Body of pancreas (tissue), 4 donors: ENCODE data around the gene DHRS12. TPM values are rescaled to one million over a fixed set of nuclear protein-coding genes. Genes with fewer than 3 reads are reported as not detected.

Source experiments
- ATAC-seq: fragments of 150-250 bp; one replicate; pipeline ENCODE4 v1.9.1; 2016
- DNase-seq, 4 donors: peaks; one replicate each; pipeline ENCODE4 v3.0.0-alpha.2; 2019
- H3K27ac ChIP-seq, 4 donors: fragments of 200-600 bp; sonication (generic); 1 replicate in 3 of 4; 2 replicates in 1 of 4; pipeline versions ENCODE4 v1.5.1 to v1.6.1; 2016 to 2019; ENCODE audit warnings: mild to moderate bottlenecking in 1 of 4, mixed read lengths in 1 of 4, moderate library complexity in 1 of 4
- H3K27me3 ChIP-seq, 2 donors: fragments of 200-600 bp; sonication (generic); one replicate each; pipeline ENCODE4 v1.6.0; 2016; ENCODE audit warnings: mild to moderate bottlenecking in 1 of 2
- H3K36me3 ChIP-seq, 2 donors: fragments of 200-600 bp; sonication (generic); replicated peaks in 1 of 2; 2 replicates each; pipeline ENCODE4 v1.5.1; 2016; ENCODE audit warnings: low read depth in 2 of 2; ENCODE audit not compliant: insufficient read depth in 1 of 2
- H3K4me1 ChIP-seq: fragments of 200-600 bp; sonication (generic); one replicate; pipeline ENCODE4 v1.6.0; 2016
- H3K4me3 ChIP-seq, 2 donors: fragments of 200-600 bp; sonication (generic); 1 replicate in 1 of 2; 2 replicates in 1 of 2; pipeline ENCODE4 v1.5.1; 2016 to 2019
- H3K9me3 ChIP-seq, 3 donors: fragments of 200-600 bp; sonication (generic); 1 replicate in 2 of 3; 2 replicates in 1 of 3; pipeline ENCODE4 v1.5.1; 2016
- CTCF ChIP-seq, 7 experiments: fragments of 450-650 bp in 4 of 7; fragments of 200-600 bp in 3 of 7; sonication (generic) in 3 of 7; IDR thresholded peaks; one replicate each; pipeline ENCODE4 v1.5.1; 2016 to 2019; ENCODE audit warnings: antibody characterized with exemption in 7 of 7
- POLR2A ChIP-seq, 3 donors: fragments of 450-650 bp; IDR thresholded peaks; one replicate each; pipeline ENCODE4 v1.6.1; 2016; ENCODE audit warnings: antibody characterized with exemption in 3 of 3, mild to moderate bottlenecking in 2 of 3
- WGBS, 2 donors: methylation state at CpG; one replicate each; pipeline ENCODE4 v1.1.5; 2017; 5-methylcytosine and 5-hydroxymethylcytosine counted together
- intact Hi-C: fragments of 100-400 bp; cut with DNase I; formaldehyde crosslinking; loops from one replicate; pipeline ENCODE4 v1.15.1; 2023
- total RNA-seq, 2 donors: library from RNA; depleted of rRNA; stranded (reverse); fragments of >200 nt; gene quantifications; one replicate each; pipeline ENCODE4 v1.1.0, GENCODE V29; 2016

Gene DHRS12
- total RNA-seq, 2 donors from 2014 or later: 4.0 to 38.7 TPM

- TF ChIP-seq CTCF (IDR thresholded peaks at IDR 0.05) (no peak), POLR2A (IDR thresholded peaks at IDR 0.05) (no peak)
- intact Hi-C loops: no loop called here
- H3K9me3 ChIP-seq: no peaks in the 10 kb centered on the region
- H3K4me3 ChIP-seq: no peak overlapping the region
- WGBS, 2 donors: 92 to 100% methylated on average over 1 to 11 of the region's 11 CpGs
- H3K27me3 ChIP-seq: no peaks in the 10 kb centered on the region
- no peaks in the 10 kb centered on the region for H3K36me3 ChIP-seq
- ATAC-seq (no peak), DNase-seq (no peak)
- H3K27ac ChIP-seq: peak overlapping the region; percentile 42 to 98 (median 94)
- H3K4me1 ChIP-seq: peaks cover 72% of the 10 kb centered on the region
Observed at GRCh38 chr13:51773515-51773914, 30.4 kb downstream of the DHRS12 start.

GRCh38 chr13:51772781-51773180 is 31.2 kb downstream of the DHRS12 start:
- no peak for ATAC-seq
- H3K4me3 ChIP-seq: no peak overlapping the region
- no peaks in the 10 kb centered on the region for H3K36me3 ChIP-seq
- intact Hi-C loops: no loop called here
- peak overlapping the region; percentile 90 to 98 (median 97) for H3K27ac ChIP-seq
- no peak for TF ChIP-seq POLR2A (IDR thresholded peaks at IDR 0.05)
- no peak for TF ChIP-seq CTCF (IDR thresholded peaks at IDR 0.05)
- 72 to 81% methylated on average over 6 of the region's 6 CpGs for WGBS, 2 donors
- H3K9me3 ChIP-seq: no peaks in the 10 kb centered on the region
- peaks cover 71% of the 10 kb centered on the region for H3K4me1 ChIP-seq
- DNase-seq: no peak
- no peaks in the 10 kb centered on the region for H3K27me3 ChIP-seq

- H3K9me3 ChIP-seq: no peaks in the 10 kb centered on the region
- TF ChIP-seq CTCF (IDR thresholded peaks at IDR 0.05): no peak
- TF ChIP-seq POLR2A (IDR thresholded peaks at IDR 0.05): no peak
- no peaks in the 10 kb centered on the region for H3K36me3 ChIP-seq
- H3K4me3 ChIP-seq: no peak overlapping the region
- H3K27me3 ChIP-seq: no peaks in the 10 kb centered on the region
- no peak for ATAC-seq
- DNase-seq: no peak
- WGBS, 2 donors: 47 to 67% methylated on average over 9 of the region's 9 CpGs
- peak overlapping the region; percentile 90 to 98 (median 97) for H3K27ac ChIP-seq
- intact Hi-C loops: no loop called here
- peaks cover 69% of the 10 kb centered on the region for H3K4me1 ChIP-seq
Observed at GRCh38 chr13:51772105-51772455, 31.9 kb downstream of the DHRS12 start.

- peak overlapping the region; percentile 90 to 98 (median 97) for H3K27ac ChIP-seq
- WGBS, 2 donors: 25 to 37% methylated on average over 11 to 17 of the region's 17 CpGs
- no peaks in the 10 kb centered on the region for H3K36me3 ChIP-seq
- no peaks in the 10 kb centered on the region for H3K27me3 ChIP-seq
- DNase-seq: peak; percentile 90 to 94 (median 92)
- H3K4me1 ChIP-seq: peaks cover 66% of the 10 kb centered on the region
- no peaks in the 10 kb centered on the region for H3K9me3 ChIP-seq
- H3K4me3 ChIP-seq: no peak overlapping the region
- TF ChIP-seq POLR2A (IDR thresholded peaks at IDR 0.05) (peak; percentile 4 to 74 (median 71)), CTCF (IDR thresholded peaks at IDR 0.05) (peak in 4 of 7 experiments; percentile 26 to 52 (median 35))
- ATAC-seq: peak; percentile 71
- intact Hi-C loops: no loop called here
Observed at GRCh38 chr13:51771418-51772104, 32.4 kb downstream of the DHRS12 start.
